HuH-7 (cell line): ENCODE measurements around the gene ZNF335.
"Not testable (repeated sequence)": the region's sequence is repeated elsewhere in the genome, so short reads cannot be mapped to it uniquely, and the experiment has no call there.

Experiments used
- DNase-seq: peaks from one replicate; pipeline ENCODE4 v3.0.0; 2011; ENCODE audit warnings: low spot score

The ZNF335 gene

DNA sequence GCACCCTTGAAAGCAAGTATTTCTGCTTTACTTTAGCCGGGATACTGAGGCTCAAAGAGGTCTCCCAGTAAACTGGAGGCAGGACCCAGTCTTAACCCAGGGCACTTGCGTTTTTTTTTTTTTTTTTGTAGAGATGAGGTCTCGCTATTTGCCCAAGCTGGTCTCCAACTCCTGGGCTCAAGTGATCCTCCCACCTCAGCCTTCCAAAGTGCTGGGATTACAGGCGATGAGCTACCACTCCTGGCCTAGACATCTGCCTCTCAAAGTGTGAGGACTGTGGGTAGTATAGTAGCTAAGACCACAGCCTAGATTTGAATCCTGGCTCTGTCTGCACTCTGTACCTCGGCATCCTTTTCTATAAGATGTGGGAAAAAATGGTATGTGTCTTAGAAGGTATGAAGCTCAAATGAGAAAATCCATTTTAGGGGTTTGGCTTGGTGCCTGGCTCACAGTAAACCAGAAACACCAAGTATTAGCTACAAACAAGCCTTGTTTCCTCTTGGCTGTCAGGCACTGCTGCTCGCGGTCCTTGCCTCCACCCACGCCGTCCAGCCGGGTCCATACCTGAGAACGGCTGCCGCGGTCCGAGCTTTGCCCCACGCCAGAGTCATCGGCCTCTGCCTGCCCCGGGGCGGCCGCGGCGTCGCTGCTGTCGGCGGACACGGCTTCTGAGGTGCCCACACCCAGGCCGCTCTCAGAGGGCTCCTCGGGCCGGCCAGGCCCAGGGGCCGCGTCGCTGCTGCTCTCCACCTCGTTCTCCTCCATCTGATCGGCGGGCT, 1.2 kb downstream of the ZNF335 start:
- no peak for DNase-seq

DNA sequence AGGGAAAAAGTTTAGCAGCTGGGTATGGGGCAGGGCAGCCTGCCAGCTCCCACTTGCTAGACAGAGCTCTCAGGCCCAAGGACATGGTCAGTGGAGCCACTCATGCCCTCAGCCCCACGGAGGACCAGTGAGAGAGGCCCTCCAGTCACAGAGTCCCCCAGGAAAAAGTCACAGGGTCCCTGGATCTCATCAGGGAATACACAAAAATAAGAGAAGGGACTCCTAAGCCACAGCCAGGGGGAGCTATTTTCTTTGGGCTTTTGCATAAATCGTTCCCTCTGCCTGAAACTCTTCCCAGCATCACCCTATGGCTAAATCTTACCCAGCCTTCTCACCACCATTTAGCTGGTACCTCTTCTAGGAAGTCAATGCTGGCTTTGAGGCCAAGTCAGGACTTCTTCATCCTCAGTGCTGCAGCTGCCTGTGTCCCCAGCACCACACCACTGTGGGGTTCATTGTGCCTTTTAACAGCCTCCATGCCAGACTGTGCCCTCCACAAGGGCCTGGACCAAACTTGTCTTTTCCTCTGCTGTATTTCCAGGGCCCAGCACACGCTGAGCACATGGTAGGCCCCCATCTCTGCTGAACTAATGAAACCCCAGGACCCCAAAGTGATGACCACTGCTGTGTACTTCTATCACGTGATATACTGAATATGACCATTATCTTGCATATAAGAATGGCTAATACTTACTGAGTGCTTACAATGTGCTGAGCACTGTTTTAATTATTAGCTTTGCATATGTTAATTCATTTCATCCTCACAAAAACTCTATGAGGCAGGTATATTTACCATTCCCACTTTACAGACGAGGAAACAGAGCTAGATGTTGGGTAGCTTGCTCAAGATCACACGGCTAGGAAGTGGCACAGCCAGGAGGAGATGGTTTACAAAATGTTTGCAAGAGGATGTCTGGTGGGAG, 2.0 kb downstream of the ZNF335 start:
- peak; percentile 92 for DNase-seq

GRCh38 chr20:45968801-45969711, 2.9 kb downstream of the ZNF335 start:
- DNase-seq = no peak

- no peak for DNase-seq
These were observed 3.8 kb downstream of the ZNF335 start for GRCh38 chr20:45968081-45968671.

- DNase-seq = no peak
These were observed 4.4 kb downstream of the ZNF335 start for GRCh38 chr20:45967551-45968080.

DNA sequence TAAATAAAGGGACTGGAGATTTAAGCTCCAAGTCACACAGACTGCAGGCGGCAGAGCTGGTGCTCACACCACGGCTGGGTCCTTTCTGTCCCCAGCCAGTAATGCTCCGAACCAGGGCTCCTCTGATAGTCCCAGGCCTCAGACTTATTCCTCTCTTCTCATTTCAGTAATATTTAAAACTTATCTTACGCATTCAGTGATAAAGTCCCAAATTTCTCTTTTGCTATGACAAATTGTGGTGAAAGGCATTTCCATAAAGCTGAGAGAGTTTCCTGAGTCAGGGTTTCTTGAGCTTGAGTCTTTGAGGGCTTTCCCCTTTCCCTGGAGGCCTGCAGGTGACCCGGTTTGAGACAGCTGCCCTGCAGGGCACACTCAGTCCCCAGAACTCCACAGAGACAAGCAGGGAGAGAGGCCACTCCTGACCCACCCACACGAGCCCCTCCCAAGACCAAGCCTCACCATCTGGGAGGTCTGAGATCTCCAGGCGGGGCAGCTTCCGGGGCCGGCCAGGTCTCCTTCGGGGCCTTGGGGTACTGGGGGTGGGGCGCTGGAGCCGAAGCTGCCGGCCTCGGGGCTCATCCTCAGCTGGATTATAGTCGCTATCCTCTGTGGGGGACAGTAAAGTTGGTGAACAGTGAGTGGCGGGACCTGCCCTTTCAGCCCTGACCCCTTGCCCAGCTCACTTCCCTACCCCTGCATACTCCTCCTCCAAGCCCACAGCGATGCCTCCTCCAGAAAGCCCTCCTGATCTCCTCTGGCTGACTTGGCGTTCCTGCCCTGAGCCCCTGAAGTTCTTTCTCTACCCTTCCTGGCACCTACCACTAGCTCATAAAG, 6.6 kb downstream of the ZNF335 start:
- no peak for DNase-seq

DNA sequence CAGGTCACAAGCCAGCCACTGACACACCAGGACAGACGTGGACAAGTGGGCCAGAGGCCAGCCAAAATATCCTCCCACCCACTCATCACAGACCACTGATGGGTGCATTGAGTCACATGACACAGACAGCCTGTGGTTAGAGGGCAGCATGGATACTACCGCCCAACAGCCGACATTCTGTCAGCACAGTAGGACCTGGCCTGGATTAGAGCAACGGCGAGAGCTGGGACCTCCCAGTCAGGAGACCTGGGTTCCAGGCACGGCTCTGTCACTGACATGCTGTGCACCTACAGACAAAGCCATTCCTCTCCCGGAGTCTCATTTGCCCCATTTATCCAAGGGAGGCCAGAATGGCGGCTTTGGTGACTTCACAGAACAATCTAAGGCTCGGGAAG, 8.0 kb downstream of the ZNF335 start:
- DNase-seq = no peak

- DNase-seq = peak; percentile 68
These were observed 8.7 kb downstream of the ZNF335 start for GRCh38 chr20:45963059-45964005.

DNA sequence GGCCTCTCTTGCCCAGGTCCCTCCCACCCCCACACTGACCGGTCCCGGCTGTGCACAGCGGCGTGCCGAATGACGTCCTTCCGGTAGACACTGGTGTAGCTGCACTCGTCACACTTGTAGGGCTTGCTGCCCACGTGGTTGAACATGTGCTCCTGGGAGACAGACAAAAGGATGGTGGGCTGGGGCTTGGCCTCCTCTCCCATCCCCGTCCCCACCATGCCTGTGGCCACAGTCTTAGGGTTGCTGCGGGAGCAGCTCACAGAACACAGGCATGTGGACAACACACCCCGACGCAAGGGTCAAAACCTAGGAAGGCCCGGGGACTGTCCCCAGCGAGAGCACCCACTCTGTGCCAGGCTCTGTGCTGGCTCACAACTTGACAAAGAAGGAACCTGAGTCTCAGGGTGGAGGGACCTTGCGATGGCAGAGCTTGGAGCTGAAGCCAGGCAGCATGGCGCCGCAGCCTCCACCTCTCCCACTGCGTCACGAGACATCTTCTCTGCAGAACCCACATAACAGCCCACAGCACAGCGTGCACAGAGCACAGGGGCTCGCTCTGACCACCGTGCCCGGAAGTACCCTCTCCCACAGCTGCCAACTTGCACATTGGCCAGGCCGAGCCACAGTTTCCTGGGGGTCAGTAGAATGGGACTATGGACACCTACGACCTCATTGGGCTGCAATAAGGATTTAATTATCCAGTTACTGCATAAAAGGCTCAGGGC, 9.8 kb downstream of the ZNF335 start:
- DNase-seq = no peak

DNA sequence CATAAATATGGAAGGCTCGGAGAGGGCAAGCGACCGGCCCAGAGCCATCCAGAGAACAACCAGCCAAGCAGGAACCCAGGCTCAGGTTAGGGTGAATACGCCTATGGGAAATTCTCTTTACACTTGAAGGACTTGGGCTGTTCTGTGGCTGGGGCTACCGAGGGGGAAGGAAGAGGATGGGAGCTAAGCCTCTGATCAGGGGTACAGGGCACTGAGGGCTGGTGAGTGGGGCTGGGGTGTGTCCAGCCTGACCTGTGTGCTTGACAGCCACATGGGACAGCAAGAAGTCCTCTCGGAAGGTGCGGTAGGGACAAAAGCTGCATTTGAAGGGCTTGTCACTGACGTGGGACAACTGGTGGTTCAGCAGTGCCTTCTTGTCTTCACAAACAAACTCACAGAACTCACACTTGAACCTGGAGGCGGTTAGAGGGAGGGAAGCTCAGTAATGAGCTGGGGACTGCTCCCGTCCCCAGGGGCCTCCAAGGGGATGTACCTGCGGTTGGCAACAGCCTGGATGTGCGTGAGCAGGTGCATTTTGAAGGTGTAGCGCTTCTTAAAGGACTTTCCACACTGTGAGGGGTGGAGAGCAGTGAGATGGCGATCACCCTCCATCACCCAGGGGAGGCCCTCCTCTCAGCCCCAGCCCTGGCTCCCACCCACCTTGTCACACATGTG, 11.9 kb downstream of the ZNF335 start:
- no peak for DNase-seq

- no peak for DNase-seq
These were observed 12.9 kb downstream of the ZNF335 start for GRCh38 chr20:45959126-45959525.

DNA sequence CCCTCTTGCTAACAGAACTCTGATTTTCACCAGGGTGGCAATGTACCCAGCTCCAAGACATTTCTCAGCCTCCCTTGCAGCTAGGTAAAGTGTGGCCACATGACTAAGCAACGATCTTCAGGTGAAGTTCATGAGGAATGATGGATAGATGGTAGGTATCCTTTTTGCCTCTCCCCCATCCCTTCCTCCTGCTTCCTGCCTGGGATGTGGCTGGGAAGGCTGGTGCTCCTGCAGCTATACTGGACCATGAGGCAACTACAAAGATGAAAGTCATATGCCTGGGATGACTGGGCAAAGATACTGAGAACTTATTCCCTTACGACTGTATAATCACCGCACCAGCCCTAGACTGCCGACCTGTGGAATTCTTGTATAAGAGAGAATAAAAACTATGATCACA, 13.4 kb downstream of the ZNF335 start:
- DNase-seq = no peak

GRCh38 chr20:45957021-45957941, 14.7 kb downstream of the ZNF335 start:
- no peak for DNase-seq

- DNase-seq = not testable (repeated sequence)
These were observed 15.7 kb downstream of the ZNF335 start for GRCh38 chr20:45956326-45956725.

- no peak for DNase-seq
These were observed 18.3 kb downstream of the ZNF335 start for GRCh38 chr20:45953672-45954071.

- no peak for DNase-seq
These were observed 19.1 kb downstream of the ZNF335 start for GRCh38 chr20:45952861-45953260.
